ENCODE data around the gene IQGAP1. TPM values are rescaled to one million over a fixed set of nuclear protein-coding genes. Genes with fewer than 3 reads are reported as not detected.

Gene IQGAP1
- total RNA-seq, 1 donor from 2014 or later = 99.1 TPM

DNA sequence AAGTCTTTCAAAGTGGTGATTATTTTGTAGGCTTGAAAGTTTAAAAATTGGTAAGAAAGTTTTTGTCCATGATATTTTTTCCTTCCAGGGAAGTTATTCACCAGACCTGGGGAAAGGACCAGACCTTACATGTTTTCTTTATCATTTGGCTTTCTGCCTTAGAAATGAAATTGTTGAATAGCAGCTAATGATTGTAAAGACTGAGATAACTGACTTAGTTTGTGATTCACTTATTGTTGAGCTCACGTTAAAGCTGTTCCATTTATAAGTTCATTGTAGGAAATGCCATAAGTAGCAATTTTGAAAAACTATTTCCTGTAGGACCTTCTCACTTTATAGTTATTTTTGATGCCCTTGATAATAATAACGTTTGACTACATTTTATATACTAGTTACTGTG lies 51.9 kb downstream of the IQGAP1 start:
- H3K27me3 ChIP-seq = no peaks in the 10 kb centered on the region
- H3K9me3 ChIP-seq = no peaks in the 10 kb centered on the region
- intact Hi-C loops (cut with DNase I) = no loop called here
- H3K4me3 ChIP-seq = no peak overlapping the region
- no peak for DNase-seq (ENCODE audit: low spot score in 2 of 2)
- peaks cover 5 to 16% of the 10 kb centered on the region in 2 donors for H3K4me1 ChIP-seq
- TF ChIP-seq, protein P1, sequence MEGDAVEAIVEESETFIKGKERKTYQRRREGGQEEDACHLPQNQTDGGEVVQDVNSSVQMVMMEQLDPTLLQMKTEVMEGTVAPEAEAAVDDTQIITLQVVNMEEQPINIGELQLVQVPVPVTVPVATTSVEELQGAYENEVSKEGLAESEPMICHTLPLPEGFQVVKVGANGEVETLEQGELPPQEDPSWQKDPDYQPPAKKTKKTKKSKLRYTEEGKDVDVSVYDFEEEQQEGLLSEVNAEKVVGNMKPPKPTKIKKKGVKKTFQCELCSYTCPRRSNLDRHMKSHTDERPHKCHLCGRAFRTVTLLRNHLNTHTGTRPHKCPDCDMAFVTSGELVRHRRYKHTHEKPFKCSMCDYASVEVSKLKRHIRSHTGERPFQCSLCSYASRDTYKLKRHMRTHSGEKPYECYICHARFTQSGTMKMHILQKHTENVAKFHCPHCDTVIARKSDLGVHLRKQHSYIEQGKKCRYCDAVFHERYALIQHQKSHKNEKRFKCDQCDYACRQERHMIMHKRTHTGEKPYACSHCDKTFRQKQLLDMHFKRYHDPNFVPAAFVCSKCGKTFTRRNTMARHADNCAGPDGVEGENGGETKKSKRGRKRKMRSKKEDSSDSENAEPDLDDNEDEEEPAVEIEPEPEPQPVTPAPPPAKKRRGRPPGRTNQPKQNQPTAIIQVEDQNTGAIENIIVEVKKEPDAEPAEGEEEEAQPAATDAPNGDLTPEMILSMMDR (IDR thresholded peaks at IDR 0.05) = no peak
- H3K27ac ChIP-seq = no peak overlapping the region
- H3K36me3 ChIP-seq = peaks cover 40 to 55% of the 10 kb centered on the region in 2 donors

DNA sequence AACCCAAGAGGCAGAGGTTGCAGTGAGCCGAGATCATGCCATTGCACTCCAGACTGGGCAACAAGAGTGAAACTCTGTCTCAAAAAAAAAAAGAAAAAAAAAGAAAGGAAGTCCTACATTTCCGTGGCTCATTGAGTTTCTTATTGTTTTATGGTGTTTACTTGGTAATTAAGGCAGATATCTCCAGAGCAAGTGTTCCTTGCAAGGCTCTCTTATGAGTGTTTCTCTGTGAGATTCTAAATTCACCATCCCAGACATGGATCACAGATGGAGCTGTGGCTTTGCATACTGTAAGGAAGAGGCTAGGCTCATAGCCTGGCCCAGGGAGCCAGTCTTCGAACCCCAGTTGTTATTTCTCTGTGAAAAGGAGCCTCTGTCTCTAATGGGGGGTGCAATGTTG lies 53.0 kb downstream of the IQGAP1 start:
- DNase-seq (ENCODE audit: low spot score in 2 of 2) = no peak
- Histone ChIP-seq H3K9me3 (no peaks in the 10 kb centered on the region), H3K36me3 (peaks cover 41 to 61% of the 10 kb centered on the region in 2 donors), H3K27ac (no peak overlapping the region), H3K27me3 (no peaks in the 10 kb centered on the region), H3K4me3 (no peak overlapping the region), H3K4me1 (peaks cover 0 to 8% of the 10 kb centered on the region in 2 donors)
- TF ChIP-seq, protein P1 (IDR thresholded peaks at IDR 0.05) = no peak
- intact Hi-C loops (cut with DNase I) = no loop called here

DNA sequence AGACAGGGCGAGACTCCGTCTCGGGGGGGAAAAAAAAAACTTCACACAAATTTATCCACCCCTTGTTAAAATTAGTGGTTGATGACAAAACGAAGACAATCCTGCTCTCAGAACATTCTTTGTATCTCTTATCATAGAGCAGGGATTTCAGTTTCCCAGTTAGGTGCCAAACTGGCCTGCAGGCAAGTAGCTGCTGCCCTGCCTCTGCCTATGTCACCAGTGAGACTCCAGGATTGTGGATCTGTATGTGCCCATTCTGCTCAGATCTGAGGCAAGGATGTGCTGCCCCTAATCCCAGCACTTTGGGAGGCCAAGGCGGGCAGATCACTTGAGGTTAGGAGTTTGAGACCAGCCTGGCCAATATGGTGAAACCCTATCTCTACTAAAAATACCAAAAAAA lies 54.4 kb downstream of the IQGAP1 start:
- peaks cover 44 to 68% of the 10 kb centered on the region in 2 donors for H3K36me3 ChIP-seq
- TF ChIP-seq, protein P1 (IDR thresholded peaks at IDR 0.05) = no peak
- H3K9me3 ChIP-seq = no peaks in the 10 kb centered on the region
- H3K27ac ChIP-seq = no peak overlapping the region
- intact Hi-C loops (cut with DNase I) = no loop called here
- H3K4me3 ChIP-seq = no peak overlapping the region
- DNase-seq (ENCODE audit: low spot score in 2 of 2) = no peak
- no peaks in the 10 kb centered on the region for H3K27me3 ChIP-seq
- H3K4me1 ChIP-seq = peaks cover 0 to 6% of the 10 kb centered on the region in 2 donors

DNA sequence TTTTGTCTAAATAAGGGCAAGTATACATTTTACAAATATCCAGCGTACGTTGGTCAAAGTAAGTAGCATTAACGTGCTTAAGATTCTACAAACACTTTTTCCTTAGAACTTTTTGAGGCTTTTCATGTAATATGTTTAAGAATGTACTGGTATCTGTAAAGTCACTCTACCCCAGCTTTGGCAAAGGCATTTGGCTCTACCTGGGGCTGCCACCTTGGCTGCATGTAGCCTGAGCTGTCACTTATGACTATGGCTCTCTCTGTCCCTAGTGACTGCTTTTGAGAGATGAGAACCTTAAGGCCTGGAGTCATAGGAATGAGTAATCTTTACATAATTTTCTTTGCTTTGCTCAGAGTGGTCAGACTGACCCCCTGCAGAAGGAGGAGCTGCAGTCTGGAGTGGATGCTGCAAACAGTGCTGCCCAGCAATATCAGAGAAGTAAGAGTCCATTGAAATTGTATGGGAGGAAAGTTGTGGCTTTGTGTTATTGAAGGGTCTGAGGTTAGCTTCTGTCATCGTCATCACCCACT lies 61.2 kb downstream of the IQGAP1 start:
- no peaks in the 10 kb centered on the region for H3K27me3 ChIP-seq
- H3K4me3 ChIP-seq = no peak overlapping the region
- intact Hi-C loops (cut with DNase I) = no loop called here
- no peak overlapping the region for H3K27ac ChIP-seq
- H3K9me3 ChIP-seq = no peaks in the 10 kb centered on the region
- DNase-seq (ENCODE audit: low spot score in 2 of 2) = no peak
- H3K4me1 ChIP-seq = no peaks in the 10 kb centered on the region
- TF ChIP-seq, protein P1 (IDR thresholded peaks at IDR 0.05) = no peak
- peaks cover 51 to 89% of the 10 kb centered on the region in 2 donors for H3K36me3 ChIP-seq

DNA sequence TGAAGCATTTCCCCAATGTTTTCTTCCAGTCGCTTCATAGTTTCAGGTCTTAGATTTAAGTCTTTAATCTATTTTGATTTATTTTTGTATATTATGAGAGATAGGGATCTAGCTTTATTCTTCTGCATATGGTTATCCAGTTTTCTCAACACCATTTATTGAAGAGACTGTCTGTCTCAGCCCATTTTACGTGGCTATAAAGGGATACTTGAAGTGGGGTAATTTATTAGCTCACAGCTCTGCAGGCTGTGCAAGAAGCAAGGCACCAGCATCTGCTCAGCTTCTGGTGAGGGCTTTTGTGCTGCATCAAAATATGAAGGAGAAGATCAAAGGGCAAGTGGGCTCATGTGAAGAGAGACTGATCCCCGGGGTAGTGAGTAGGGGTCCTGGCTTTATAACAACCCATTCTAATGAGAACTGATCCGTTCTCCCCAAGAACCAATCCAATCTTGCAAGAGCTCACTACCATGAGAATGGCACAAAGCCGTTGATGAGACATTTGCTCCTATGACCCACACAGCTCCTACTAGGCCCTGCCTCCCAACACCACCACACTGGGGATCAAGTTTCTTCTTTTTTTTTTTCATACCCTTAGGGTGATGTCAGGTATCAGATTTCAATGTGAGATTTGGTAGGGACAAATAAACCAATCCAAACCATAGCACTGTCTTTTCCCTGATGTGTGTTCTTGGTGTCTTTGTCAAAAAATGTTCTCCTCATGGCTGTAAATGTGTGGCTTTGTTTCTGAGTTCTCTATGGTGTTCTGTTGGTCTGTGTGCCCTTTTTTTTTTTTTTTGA lies 63.2 kb downstream of the IQGAP1 start:
- H3K9me3 ChIP-seq = no peaks in the 10 kb centered on the region
- H3K36me3 ChIP-seq = peaks cover 62 to 90% of the 10 kb centered on the region in 2 donors
- no peaks in the 10 kb centered on the region for H3K27me3 ChIP-seq
- no peak overlapping the region for H3K4me3 ChIP-seq
- H3K4me1 ChIP-seq = no peaks in the 10 kb centered on the region
- TF ChIP-seq, protein P1 (IDR thresholded peaks at IDR 0.05) = no peak
- intact Hi-C loops (cut with DNase I) = no loop called here
- no peak for DNase-seq (ENCODE audit: low spot score in 2 of 2)
- H3K27ac ChIP-seq = no peak overlapping the region

Data from ascending aorta (tissue), 2 donors.